Hepatocyte (in vitro differentiated cells): ENCODE measurements around the gene TECPR1. TPM values are rescaled to one million over a fixed set of nuclear protein-coding genes. Genes with fewer than 3 reads are reported as not detected.

Source experiments
- DNase-seq: peaks from one replicate; pipeline ENCODE4 v3.0.0-alpha.2; 2016; ENCODE audit warnings: low spot score
- H2AFZ ChIP-seq: fragments of 200-600 bp; sonication (generic); 2 replicates; pipeline ENCODE4 v1.6.0; 2016; ENCODE audit warnings: antibody characterized with exemption, mild to moderate bottlenecking
- H3K27ac ChIP-seq: fragments of 200-600 bp; sonication (generic); 2 replicates; pipeline ENCODE4 v1.5.1; 2016; ENCODE audit warnings: mild to moderate bottlenecking
- H3K27me3 ChIP-seq: fragments of 200-600 bp; sonication (generic); 2 replicates; pipeline ENCODE4 v1.6.1; 2016
- H3K36me3 ChIP-seq: fragments of 200-600 bp; sonication (generic); replicated peaks from 2 replicates; pipeline ENCODE4 v1.5.1; 2016; ENCODE audit warnings: low read depth; ENCODE audit not compliant: insufficient read depth
- H3K4me1 ChIP-seq: fragments of 200-600 bp; sonication (generic); 2 replicates; pipeline ENCODE4 v1.5.1; 2016; ENCODE audit warnings: mild to moderate bottlenecking, moderate library complexity; ENCODE audit not compliant: insufficient read depth
- H3K4me2 ChIP-seq: fragments of 200-600 bp; sonication (generic); 2 replicates; pipeline ENCODE4 v1.6.0; 2016
- H3K4me3 ChIP-seq: fragments of 200-600 bp; sonication (generic); 2 replicates; pipeline ENCODE4 v1.5.1; 2016; ENCODE audit warnings: mild to moderate bottlenecking
- H3K79me2 ChIP-seq: fragments of 200-600 bp; sonication (generic); 2 replicates; pipeline ENCODE4 v1.6.0; 2017; ENCODE audit warnings: mild to moderate bottlenecking
- H3K9me2 ChIP-seq: fragments of 200-600 bp; sonication (generic); replicated peaks from 2 replicates; pipeline ENCODE4 v1.6.0; 2017; ENCODE audit warnings: mild to moderate bottlenecking; ENCODE audit not compliant: insufficient read depth
- H3K9me3 ChIP-seq: fragments of 200-600 bp; sonication (generic); 2 replicates; pipeline ENCODE4 v1.5.1; 2016; ENCODE audit warnings: low read depth, mild to moderate bottlenecking
- H4K20me1 ChIP-seq: fragments of 200-600 bp; sonication (generic); 2 replicates; pipeline ENCODE4 v1.6.0; 2016; ENCODE audit warnings: mild to moderate bottlenecking; ENCODE audit not compliant: insufficient read depth, poor library complexity, severe bottlenecking
- CTCF ChIP-seq: fragments of 200-600 bp; sonication (generic); IDR thresholded peaks from 2 replicates; pipeline ENCODE4 v1.5.1; 2016; ENCODE audit warnings: antibody characterized with exemption, mild to moderate bottlenecking; ENCODE audit not compliant: poor library complexity
- EZH2 ChIP-seq: fragments of 200-600 bp; sonication (generic); IDR thresholded peaks from 2 replicates; pipeline ENCODE4 v1.6.1; 2016; ENCODE audit warnings: antibody characterized with exemption, mild to moderate bottlenecking, borderline replicate concordance
- EZH2phosphoT487 ChIP-seq: fragments of 200-600 bp; sonication (generic); IDR thresholded peaks from one replicate; pipeline ENCODE4 v1.6.1; 2018; ENCODE audit warnings: antibody characterized with exemption, mild to moderate bottlenecking, low read depth, moderate library complexity; ENCODE audit not compliant: unreplicated experiment, severe bottlenecking
- WGBS: methylation state at CpG from one replicate; pipeline ENCODE4 v1.1.6; 2016; ENCODE audit warnings: low lambda C conversion rate; ENCODE audit errors: missing lambda C conversion rate; 5-methylcytosine and 5-hydroxymethylcytosine counted together
- polyA plus RNA-seq: library from polyadenylated mRNA; unstranded; fragments of >200 nt; fragmentation: Nextera tagmentation; extraction: Ambion mirVana; gene quantifications from 2 replicates; pipeline ENCODE4 v1.2.1, GENCODE V29; 2016
- total RNA-seq: library from RNA; depleted of rRNA; stranded (reverse); fragments of >200 nt; gene quantifications from 2 replicates; pipeline ENCODE4 v1.2.3, GENCODE V29; 2014

TECPR1 gene
- total and polyA plus RNA-seq, 2 experiments from 2014 or later = 9.8 to 10.7 TPM

GRCh38 chr7:98193474-98194180 is 58.4 kb downstream of the TECPR1 start:
- Histone ChIP-seq H3K36me3 (no peaks in the 10 kb centered on the region), H3K4me1 (no peaks in the 10 kb centered on the region), H3K4me3 (no peak overlapping the region), H3K27ac (no peak overlapping the region), H4K20me1 (no peaks in the 10 kb centered on the region), H3K9me2 (no peaks in the 10 kb centered on the region), H3K27me3 (no peaks in the 10 kb centered on the region), H3K79me2 (peaks cover 2% of the 10 kb centered on the region), H2AFZ (no peak overlapping the region), H3K4me2 (no peak overlapping the region), H3K9me3 (no peaks in the 10 kb centered on the region)
- WGBS = 97% methylated on average over 37 of the region's 37 CpGs
- no peak for DNase-seq
- no peak for TF ChIP-seq CTCF

GRCh38 chr7:98192781-98193457 is 59.1 kb downstream of the TECPR1 start:
- Histone ChIP-seq H4K20me1 (no peaks in the 10 kb centered on the region), H3K27me3 (no peaks in the 10 kb centered on the region), H3K79me2 (no peaks in the 10 kb centered on the region), H3K36me3 (no peaks in the 10 kb centered on the region), H3K27ac (no peak overlapping the region), H3K9me3 (no peaks in the 10 kb centered on the region), H3K9me2 (no peaks in the 10 kb centered on the region), H3K4me1 (no peaks in the 10 kb centered on the region), H3K4me2 (no peak overlapping the region), H3K4me3 (no peak overlapping the region), H2AFZ (no peak overlapping the region)
- 92% methylated on average over 22 of the region's 22 CpGs for WGBS
- no peak for DNase-seq
- TF ChIP-seq EZH2 (no peak), EZH2phosphoT487 (no peak), CTCF (no peak)

GRCh38 chr7:98191668-98192431 is 60.2 kb downstream of the TECPR1 start:
- no peaks in the 10 kb centered on the region for H3K9me2 ChIP-seq
- no peaks in the 10 kb centered on the region for H4K20me1 ChIP-seq
- no peaks in the 10 kb centered on the region for H3K79me2 ChIP-seq
- H3K36me3 ChIP-seq = no peaks in the 10 kb centered on the region
- no peak for TF ChIP-seq CTCF
- TF ChIP-seq EZH2 = no peak
- no peak for TF ChIP-seq EZH2phosphoT487
- no peaks in the 10 kb centered on the region for H3K4me1 ChIP-seq
- H3K27ac ChIP-seq = no peak overlapping the region
- no peak overlapping the region for H3K4me3 ChIP-seq
- 97% methylated on average over 32 of the region's 32 CpGs for WGBS
- H2AFZ ChIP-seq = no peak overlapping the region
- no peaks in the 10 kb centered on the region for H3K9me3 ChIP-seq
- no peaks in the 10 kb centered on the region for H3K27me3 ChIP-seq
- DNase-seq = no peak
- H3K4me2 ChIP-seq = no peak overlapping the region
